ENCODE measurements around the gene EIF4E3. TPM values are rescaled to one million over a fixed set of nuclear protein-coding genes. Genes with fewer than 3 reads are reported as not detected.

Gene EIF4E3
- total and polyA plus RNA-seq, 2 of the 13 experiments (the other 11 are each of a cell fraction or from before 2014, with no cell fraction given), result 0.07 to 0.15 TPM

GRCh38 chr3:71771126-71771525, 45.9 kb upstream of the EIF4E3 start:
- Histone ChIP-seq H3K4me2 (ENCODE audit: low read depth, low read length) (no peak overlapping the region), H3K9me3 (ENCODE audit: low read length) (no peaks in the 10 kb centered on the region), H3K4me3 (replicated peaks in 1 of 3; ENCODE audit: insufficient read depth in 1 of 3, low read depth in 2 of 3, low read length in 3 of 3) (no peak overlapping the region), H3K27me3 (ENCODE audit: control insufficient read depth in 1 of 2, insufficient read depth in 2 of 2, low read length in 2 of 2) (peaks cover 0 to 13% of the 10 kb centered on the region in 2 experiments; a peak in 2 of 5 replicates), H3K79me2 (ENCODE audit: insufficient read depth, low read length) (no peaks in the 10 kb centered on the region), H3K9ac (ENCODE audit: insufficient read depth, low read depth, low read length) (no peak overlapping the region), H3K4me1 (ENCODE audit: insufficient read depth, low read length) (no peaks in the 10 kb centered on the region), H3K27ac (ENCODE audit: extremely low read length, insufficient read depth, low read length) (no peak overlapping the region), H2AFZ (ENCODE audit: low read length) (no peak overlapping the region), H4K20me1 (ENCODE audit: insufficient read depth, low read length) (no peaks in the 10 kb centered on the region), H3K36me3 (replicated peaks in 1 of 2; ENCODE audit: control insufficient read depth in 1 of 2, insufficient read depth in 2 of 2, low read length in 2 of 2) (no peaks in the 10 kb centered on the region)
- DNase-seq (ENCODE audit: low spot score), result no peak
- WGBS (ENCODE audit: low lambda C conversion rate), result 38% methylated on average over 5 of the region's 5 CpGs
- TF ChIP-seq ZBTB21 (CRISPR knock-in tag; IDR thresholded peaks at IDR 0.05) (no peak), ZNF883 (CRISPR knock-in tag; IDR thresholded peaks at IDR 0.05; ENCODE audit: not compliant biosample characterization) (no peak), ZNF34 (CRISPR knock-in tag; IDR thresholded peaks at IDR 0.05; ENCODE audit: borderline replicate concordance) (no peak), ZNF350 (CRISPR knock-in tag; IDR thresholded peaks at IDR 0.05; ENCODE audit: borderline replicate concordance, low read depth) (no peak), REPIN1 (CRISPR knock-in tag; IDR thresholded peaks at IDR 0.05; ENCODE audit: borderline replicate concordance, low read depth) (no peak), RELA (CRISPR knock-in tag; IDR thresholded peaks at IDR 0.05) (no peak), NFYC (CRISPR knock-in tag; IDR thresholded peaks at IDR 0.05) (no peak)
- no peak for ATAC-seq
- POLR2A ChIA-PET, result no interaction called here
- intact Hi-C loops (cut with micrococcal nuclease; ENCODE audit: unreplicated experiment), result no loop called here
- no TSS peak for BruUV-seq (replicated peaks)
- no peak for FAIRE-seq
- in situ Hi-C loops (cut with HindIII; ENCODE audit: extremely low pct_ligation_motif_present, low pct_unique_long_range_greater_than_20kb), result no loop called here
- CTCF ChIA-PET (ENCODE audit: low intra/inter-chr PET ratio, low total read pairs), result no interaction called here

GRCh38 chr3:71763426-71763825, 38.2 kb upstream of the EIF4E3 start:
- no peaks in the 10 kb centered on the region for H4K20me1 ChIP-seq (ENCODE audit: insufficient read depth, low read length)
- in situ Hi-C loops (cut with HindIII; ENCODE audit: extremely low pct_ligation_motif_present, low pct_unique_long_range_greater_than_20kb), result no loop called here
- H3K79me2 ChIP-seq (ENCODE audit: insufficient read depth, low read length), result no peaks in the 10 kb centered on the region
- no TSS peak for BruUV-seq (replicated peaks)
- no peak overlapping the region for H3K4me2 ChIP-seq (ENCODE audit: low read depth, low read length)
- no peaks in the 10 kb centered on the region for H3K36me3 ChIP-seq (replicated peaks in 1 of 2; ENCODE audit: control insufficient read depth in 1 of 2, insufficient read depth in 2 of 2, low read length in 2 of 2)
- FAIRE-seq, result no peak
- ChIA-PET CTCF (ENCODE audit: low intra/inter-chr PET ratio, low total read pairs) (no interaction called here), POLR2A (interaction anchor here (0.6 kb wide), 1 partner anchor 1050 kb away, joined by 4 read pairs; no protein-coding TSS in a partner anchor)
- no peak for DNase-seq (ENCODE audit: low spot score)
- intact Hi-C loops (cut with micrococcal nuclease; ENCODE audit: unreplicated experiment), result no loop called here
- H3K27ac ChIP-seq (ENCODE audit: extremely low read length, insufficient read depth, low read length), result no peak overlapping the region
- ATAC-seq, result no peak
- no peak overlapping the region for H3K9ac ChIP-seq (ENCODE audit: insufficient read depth, low read depth, low read length)
- no peak overlapping the region for H2AFZ ChIP-seq (ENCODE audit: low read length)
- peaks cover 0 to 14% of the 10 kb centered on the region in 2 experiments; a peak in 2 of 5 replicates for H3K27me3 ChIP-seq (ENCODE audit: control insufficient read depth in 1 of 2, insufficient read depth in 2 of 2, low read length in 2 of 2)
- no peak overlapping the region for H3K4me3 ChIP-seq (replicated peaks in 1 of 3; ENCODE audit: insufficient read depth in 1 of 3, low read depth in 2 of 3, low read length in 3 of 3)
- no peaks in the 10 kb centered on the region for H3K4me1 ChIP-seq (ENCODE audit: insufficient read depth, low read length)
- 15% methylated on average over 5 of the region's 5 CpGs for WGBS (ENCODE audit: low lambda C conversion rate)
- H3K9me3 ChIP-seq (ENCODE audit: low read length), result no peaks in the 10 kb centered on the region
- TF ChIP-seq RBM39 (IDR thresholded peaks at IDR 0.05; ENCODE audit: low read depth, low read length, poor library complexity, severe bottlenecking) (no peak), ZIK1 (CRISPR knock-in tag; IDR thresholded peaks at IDR 0.05; ENCODE audit: borderline replicate concordance, low read depth) (no peak), ZKSCAN1 (IDR thresholded peaks at IDR 0.05; ENCODE audit: low read length) (no peak), FOXP4 (CRISPR knock-in tag; IDR thresholded peaks at IDR 0.05) (no peak), ZNF746 (CRISPR knock-in tag; IDR thresholded peaks at IDR 0.05) (no peak), PPARG (CRISPR knock-in tag; conservative IDR thresholded peaks at IDR 0.05) (no peak), HBP1 (CRISPR knock-in tag; IDR thresholded peaks at IDR 0.05; ENCODE audit: low read depth) (no peak)

Data from HepG2 (cell line).